22Rv1 (cell line): ENCODE data around the gene KRTAP13-3.

Experiments used
- ZFX ChIP-seq: fragments of 450-650 bp; IDR thresholded peaks from 2 replicates; pipeline ENCODE4 v1.6.1; 2017; ENCODE audit warnings: antibody characterized with exemption, borderline replicate concordance
- TF ChIP-seq, protein P1 (sequence below): fragments of 450-650 bp; IDR thresholded peaks from 2 replicates; pipeline ENCODE4 v1.5.1; 2017; ENCODE audit warnings: mild to moderate bottlenecking

DNA sequence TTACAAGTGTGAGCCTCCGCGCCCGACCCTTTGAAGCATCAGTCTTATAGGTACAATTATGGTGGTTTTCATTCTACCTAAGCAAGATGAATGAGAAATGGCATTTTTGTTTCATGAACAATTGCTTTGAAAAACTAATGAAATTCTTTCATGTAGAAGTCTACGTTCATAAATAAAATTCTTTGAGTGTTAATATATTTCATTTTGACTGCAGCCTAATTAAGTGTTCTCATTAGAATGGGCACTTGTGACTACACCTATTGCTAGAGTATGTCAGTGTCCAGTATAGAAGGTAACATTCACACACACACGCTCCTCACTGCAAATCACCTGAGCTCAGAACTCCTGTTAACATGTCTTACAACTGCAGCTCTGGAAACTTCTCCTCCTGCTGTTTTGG is 14.2 kb upstream of the KRTAP13-3 start, which contains the start of gene KRTAP15-1:
- TF ChIP-seq, protein P1, sequence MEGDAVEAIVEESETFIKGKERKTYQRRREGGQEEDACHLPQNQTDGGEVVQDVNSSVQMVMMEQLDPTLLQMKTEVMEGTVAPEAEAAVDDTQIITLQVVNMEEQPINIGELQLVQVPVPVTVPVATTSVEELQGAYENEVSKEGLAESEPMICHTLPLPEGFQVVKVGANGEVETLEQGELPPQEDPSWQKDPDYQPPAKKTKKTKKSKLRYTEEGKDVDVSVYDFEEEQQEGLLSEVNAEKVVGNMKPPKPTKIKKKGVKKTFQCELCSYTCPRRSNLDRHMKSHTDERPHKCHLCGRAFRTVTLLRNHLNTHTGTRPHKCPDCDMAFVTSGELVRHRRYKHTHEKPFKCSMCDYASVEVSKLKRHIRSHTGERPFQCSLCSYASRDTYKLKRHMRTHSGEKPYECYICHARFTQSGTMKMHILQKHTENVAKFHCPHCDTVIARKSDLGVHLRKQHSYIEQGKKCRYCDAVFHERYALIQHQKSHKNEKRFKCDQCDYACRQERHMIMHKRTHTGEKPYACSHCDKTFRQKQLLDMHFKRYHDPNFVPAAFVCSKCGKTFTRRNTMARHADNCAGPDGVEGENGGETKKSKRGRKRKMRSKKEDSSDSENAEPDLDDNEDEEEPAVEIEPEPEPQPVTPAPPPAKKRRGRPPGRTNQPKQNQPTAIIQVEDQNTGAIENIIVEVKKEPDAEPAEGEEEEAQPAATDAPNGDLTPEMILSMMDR: no peak
- no peak for TF ChIP-seq ZFX
